Thyroid gland (tissue), 4 donors: ENCODE measurements around the gene VPS39.

ENCODE experiments used
- POLR2A ChIP-seq, 2 donors: fragments of 450-650 bp; IDR thresholded peaks; one replicate each; pipeline ENCODE4 v1.6.1; 2017; ENCODE audit warnings: antibody characterized with exemption in 2 of 2, mild to moderate bottlenecking in 2 of 2, moderate library complexity in 1 of 2
- TF ChIP-seq, protein P1 (sequence below), 6 experiments: fragments of 200-600 bp in 3 of 6; fragments of 450-650 bp in 3 of 6; sonication (generic) in 3 of 6; IDR thresholded peaks; one replicate each; pipeline ENCODE4 v1.5.1; 2016 to 2019; ENCODE audit warnings: antibody characterized with exemption in 6 of 6, mild to moderate bottlenecking in 2 of 6, inconsistent platforms in 1 of 6, moderate library complexity in 1 of 6

DNA sequence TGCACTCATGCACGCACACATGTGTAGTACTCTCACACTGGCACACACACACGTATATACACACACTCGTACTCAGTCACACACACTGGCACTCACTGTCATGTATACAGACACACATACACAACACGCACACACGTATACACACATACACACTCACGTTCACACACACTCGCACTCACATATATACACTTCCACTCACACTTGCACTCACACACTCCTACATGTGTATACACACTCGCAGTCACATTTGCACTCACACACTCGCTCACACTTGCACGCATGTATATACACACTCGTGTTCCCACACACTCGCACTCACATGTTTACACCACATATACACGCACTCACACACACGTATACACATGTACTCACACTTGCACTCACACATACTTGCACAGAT is 53.1 kb downstream of the VPS39 start:
- no peak for TF ChIP-seq POLR2A (IDR thresholded peaks at IDR 0.05)
- TF ChIP-seq, protein P1, sequence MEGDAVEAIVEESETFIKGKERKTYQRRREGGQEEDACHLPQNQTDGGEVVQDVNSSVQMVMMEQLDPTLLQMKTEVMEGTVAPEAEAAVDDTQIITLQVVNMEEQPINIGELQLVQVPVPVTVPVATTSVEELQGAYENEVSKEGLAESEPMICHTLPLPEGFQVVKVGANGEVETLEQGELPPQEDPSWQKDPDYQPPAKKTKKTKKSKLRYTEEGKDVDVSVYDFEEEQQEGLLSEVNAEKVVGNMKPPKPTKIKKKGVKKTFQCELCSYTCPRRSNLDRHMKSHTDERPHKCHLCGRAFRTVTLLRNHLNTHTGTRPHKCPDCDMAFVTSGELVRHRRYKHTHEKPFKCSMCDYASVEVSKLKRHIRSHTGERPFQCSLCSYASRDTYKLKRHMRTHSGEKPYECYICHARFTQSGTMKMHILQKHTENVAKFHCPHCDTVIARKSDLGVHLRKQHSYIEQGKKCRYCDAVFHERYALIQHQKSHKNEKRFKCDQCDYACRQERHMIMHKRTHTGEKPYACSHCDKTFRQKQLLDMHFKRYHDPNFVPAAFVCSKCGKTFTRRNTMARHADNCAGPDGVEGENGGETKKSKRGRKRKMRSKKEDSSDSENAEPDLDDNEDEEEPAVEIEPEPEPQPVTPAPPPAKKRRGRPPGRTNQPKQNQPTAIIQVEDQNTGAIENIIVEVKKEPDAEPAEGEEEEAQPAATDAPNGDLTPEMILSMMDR (IDR thresholded peaks at IDR 0.05), result no peak
